ENCODE results near the gene GCSAML. TPM values are rescaled to one million over a fixed set of nuclear protein-coding genes. Genes with fewer than 3 reads are reported as not detected.

The GCSAML gene
- total and polyA plus RNA-seq, 9 of the 15 experiments (the other 6 are each of a cell fraction or from before 2014, with no cell fraction given), result 0.01 TPM; not detected in 8

DNA sequence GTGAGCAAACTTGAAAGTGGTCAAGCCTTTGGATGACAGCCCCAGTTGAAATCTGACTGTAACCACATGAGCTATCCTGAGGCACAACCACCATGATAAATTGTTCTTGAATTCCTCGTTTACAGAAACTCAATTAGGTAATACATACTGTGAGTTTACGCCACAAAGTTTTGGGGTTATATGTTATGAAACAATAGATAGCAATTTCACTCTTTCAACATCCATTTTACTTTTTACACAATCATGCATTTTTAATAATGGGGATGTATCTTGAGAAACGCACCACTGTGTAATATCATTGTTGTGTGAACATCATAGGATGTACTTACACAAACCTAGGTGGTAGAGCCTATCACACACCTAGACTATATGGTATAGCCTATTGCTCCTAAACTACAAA lies 48.1 kb upstream of the GCSAML start:
- Histone ChIP-seq H3K79me2 (ENCODE audit: control insufficient read depth, insufficient read depth, low read length) (no peaks in the 10 kb centered on the region), H4K20me1 (replicated peaks; ENCODE audit: control insufficient read depth, insufficient read depth, low read length) (no peaks in the 10 kb centered on the region), H3K9me1 (ENCODE audit: control insufficient read depth, insufficient read depth, low read length) (no peaks in the 10 kb centered on the region), H2AFZ (ENCODE audit: low read depth, low read length) (no peak overlapping the region), H3K36me3 (ENCODE audit: control insufficient read depth, insufficient read depth, low read length) (no peaks in the 10 kb centered on the region), H3K9ac (ENCODE audit: insufficient read depth in 1 of 2, low read depth in 2 of 2, low read length in 2 of 2) (no peak overlapping the region), H3K4me3 (no peak overlapping the region), H3K27me3 (ENCODE audit: control insufficient read depth in 2 of 2, insufficient read depth in 2 of 2, low read length in 2 of 2) (no peaks in the 10 kb centered on the region; a peak in 1 of 5 replicates), H3K27ac (ENCODE audit: extremely low read depth, low read depth, low read length) (no peak overlapping the region), H3K9me3 (replicated peaks; ENCODE audit: control insufficient read depth, insufficient read depth, low read depth, low read length) (no peaks in the 10 kb centered on the region), H3K4me2 (ENCODE audit: insufficient read depth, low read length) (no peak overlapping the region), H3K4me1 (replicated peaks in 1 of 2; ENCODE audit: control insufficient read depth in 2 of 2, insufficient read depth in 2 of 2, low read length in 2 of 2) (no peaks in the 10 kb centered on the region)
- FAIRE-seq (no peak), DNase-seq (ENCODE audit: extremely low read depth in 1 of 4, low spot score in 3 of 4) (no peak), ATAC-seq (no peak)
- CTCF ChIA-PET (ENCODE audit: low intra/inter-chr PET ratio), result no interaction called here
- intact Hi-C loops (cut with micrococcal nuclease) (no loop called here), in situ Hi-C loops (cut with MboI) (no loop called here)
- WGBS (ENCODE audit: insufficient coverage, low coverage, missing lambda C conversion rate), result 2% methylated on average over 3 of the region's 3 CpGs
- POLR2A ChIA-PET, result no interaction called here
- no TSS peak for BruUV-seq (replicated peaks)
- TF ChIP-seq, protein P1, sequence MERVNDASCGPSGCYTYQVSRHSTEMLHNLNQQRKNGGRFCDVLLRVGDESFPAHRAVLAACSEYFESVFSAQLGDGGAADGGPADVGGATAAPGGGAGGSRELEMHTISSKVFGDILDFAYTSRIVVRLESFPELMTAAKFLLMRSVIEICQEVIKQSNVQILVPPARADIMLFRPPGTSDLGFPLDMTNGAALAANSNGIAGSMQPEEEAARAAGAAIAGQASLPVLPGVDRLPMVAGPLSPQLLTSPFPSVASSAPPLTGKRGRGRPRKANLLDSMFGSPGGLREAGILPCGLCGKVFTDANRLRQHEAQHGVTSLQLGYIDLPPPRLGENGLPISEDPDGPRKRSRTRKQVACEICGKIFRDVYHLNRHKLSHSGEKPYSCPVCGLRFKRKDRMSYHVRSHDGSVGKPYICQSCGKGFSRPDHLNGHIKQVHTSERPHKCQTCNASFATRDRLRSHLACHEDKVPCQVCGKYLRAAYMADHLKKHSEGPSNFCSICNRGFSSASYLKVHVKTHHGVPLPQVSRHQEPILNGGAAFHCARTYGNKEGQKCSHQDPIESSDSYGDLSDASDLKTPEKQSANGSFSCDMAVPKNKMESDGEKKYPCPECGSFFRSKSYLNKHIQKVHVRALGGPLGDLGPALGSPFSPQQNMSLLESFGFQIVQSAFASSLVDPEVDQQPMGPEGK (CRISPR knock-in tag; IDR thresholded peaks at IDR 0.05; ENCODE audit: borderline replicate concordance), result no peak

DNA sequence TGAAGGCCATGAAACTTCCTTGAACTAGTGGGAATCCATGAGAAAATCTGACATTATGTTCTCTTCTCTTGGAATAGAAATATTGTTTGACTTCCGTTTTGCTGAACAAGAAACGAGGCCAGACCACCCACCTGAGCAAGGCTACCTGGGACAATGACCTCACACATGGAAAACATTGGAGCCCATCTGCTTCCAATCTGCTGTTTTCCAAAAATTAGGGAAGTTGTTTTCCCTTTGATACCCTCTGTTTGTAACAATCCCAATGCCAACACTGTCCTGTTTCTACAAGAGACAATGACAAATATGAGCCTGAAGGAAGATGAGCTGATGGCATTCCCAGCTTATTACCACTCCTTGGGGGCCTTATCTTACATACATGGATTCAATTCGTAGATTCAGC lies 42.1 kb upstream of the GCSAML start:
- no peaks in the 10 kb centered on the region for H3K9me3 ChIP-seq (replicated peaks; ENCODE audit: control insufficient read depth, insufficient read depth, low read depth, low read length)
- intact Hi-C loops (cut with micrococcal nuclease) (no loop called here), in situ Hi-C loops (cut with MboI) (no loop called here)
- WGBS (ENCODE audit: insufficient coverage, low coverage, missing lambda C conversion rate), result 2% methylated on average over 3 of the region's 3 CpGs
- ATAC-seq, result no peak
- H3K9ac ChIP-seq (ENCODE audit: insufficient read depth in 1 of 2, low read depth in 2 of 2, low read length in 2 of 2), result no peak overlapping the region
- ChIA-PET CTCF (ENCODE audit: low intra/inter-chr PET ratio) (no interaction called here), POLR2A (no interaction called here)
- H3K27me3 ChIP-seq (ENCODE audit: control insufficient read depth in 2 of 2, insufficient read depth in 2 of 2, low read length in 2 of 2), result no peaks in the 10 kb centered on the region
- no TSS peak for BruUV-seq (replicated peaks)
- no peak overlapping the region for H3K4me3 ChIP-seq
- H4K20me1 ChIP-seq (replicated peaks; ENCODE audit: control insufficient read depth, insufficient read depth, low read length), result no peaks in the 10 kb centered on the region
- no peak overlapping the region for H3K27ac ChIP-seq (ENCODE audit: extremely low read depth, low read depth, low read length)
- no peaks in the 10 kb centered on the region for H3K79me2 ChIP-seq (ENCODE audit: control insufficient read depth, insufficient read depth, low read length)
- H3K4me1 ChIP-seq (replicated peaks in 1 of 2; ENCODE audit: control insufficient read depth in 2 of 2, insufficient read depth in 2 of 2, low read length in 2 of 2), result no peaks in the 10 kb centered on the region
- H3K4me2 ChIP-seq (ENCODE audit: insufficient read depth, low read length), result no peak overlapping the region
- H3K36me3 ChIP-seq (ENCODE audit: control insufficient read depth, insufficient read depth, low read length), result no peaks in the 10 kb centered on the region
- DNase-seq (ENCODE audit: extremely low read depth in 1 of 4, low spot score in 3 of 4), result no peak
- H2AFZ ChIP-seq (ENCODE audit: low read depth, low read length), result no peak overlapping the region
- no peaks in the 10 kb centered on the region for H3K9me1 ChIP-seq (ENCODE audit: control insufficient read depth, insufficient read depth, low read length)
- peak; percentile 85 for FAIRE-seq
- TF ChIP-seq GABPB1 (CRISPR knock-in tag; IDR thresholded peaks at IDR 0.05) (no peak), E2F3 (CRISPR knock-in tag; IDR thresholded peaks at IDR 0.05) (no peak), PYGO2 (tag; IDR thresholded peaks at IDR 0.05) (no peak), CBFB (CRISPR knock-in tag; IDR thresholded peaks at IDR 0.05) (no peak), NELFE (IDR thresholded peaks at IDR 0.05; ENCODE audit: insufficient read depth, insufficient read length) (no peak)
- TF ChIP-seq, protein P2, sequence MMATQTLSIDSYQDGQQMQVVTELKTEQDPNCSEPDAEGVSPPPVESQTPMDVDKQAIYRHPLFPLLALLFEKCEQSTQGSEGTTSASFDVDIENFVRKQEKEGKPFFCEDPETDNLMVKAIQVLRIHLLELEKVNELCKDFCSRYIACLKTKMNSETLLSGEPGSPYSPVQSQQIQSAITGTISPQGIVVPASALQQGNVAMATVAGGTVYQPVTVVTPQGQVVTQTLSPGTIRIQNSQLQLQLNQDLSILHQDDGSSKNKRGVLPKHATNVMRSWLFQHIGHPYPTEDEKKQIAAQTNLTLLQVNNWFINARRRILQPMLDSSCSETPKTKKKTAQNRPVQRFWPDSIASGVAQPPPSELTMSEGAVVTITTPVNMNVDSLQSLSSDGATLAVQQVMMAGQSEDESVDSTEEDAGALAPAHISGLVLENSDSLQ (IDR thresholded peaks at IDR 0.05), result no peak
- TF ChIP-seq, protein P3, sequence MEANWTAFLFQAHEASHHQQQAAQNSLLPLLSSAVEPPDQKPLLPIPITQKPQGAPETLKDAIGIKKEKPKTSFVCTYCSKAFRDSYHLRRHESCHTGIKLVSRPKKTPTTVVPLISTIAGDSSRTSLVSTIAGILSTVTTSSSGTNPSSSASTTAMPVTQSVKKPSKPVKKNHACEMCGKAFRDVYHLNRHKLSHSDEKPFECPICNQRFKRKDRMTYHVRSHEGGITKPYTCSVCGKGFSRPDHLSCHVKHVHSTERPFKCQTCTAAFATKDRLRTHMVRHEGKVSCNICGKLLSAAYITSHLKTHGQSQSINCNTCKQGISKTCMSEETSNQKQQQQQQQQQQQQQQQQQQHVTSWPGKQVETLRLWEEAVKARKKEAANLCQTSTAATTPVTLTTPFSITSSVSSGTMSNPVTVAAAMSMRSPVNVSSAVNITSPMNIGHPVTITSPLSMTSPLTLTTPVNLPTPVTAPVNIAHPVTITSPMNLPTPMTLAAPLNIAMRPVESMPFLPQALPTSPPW (CRISPR knock-in tag; IDR thresholded peaks at IDR 0.05), result no peak
- TF ChIP-seq, protein P4, sequence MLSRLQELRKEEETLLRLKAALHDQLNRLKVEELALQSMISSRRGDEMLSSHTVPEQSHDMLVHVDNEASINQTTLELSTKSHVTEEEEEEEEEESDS (CRISPR knock-in tag; IDR thresholded peaks at IDR 0.05), result no peak
- TF ChIP-seq, protein P5, sequence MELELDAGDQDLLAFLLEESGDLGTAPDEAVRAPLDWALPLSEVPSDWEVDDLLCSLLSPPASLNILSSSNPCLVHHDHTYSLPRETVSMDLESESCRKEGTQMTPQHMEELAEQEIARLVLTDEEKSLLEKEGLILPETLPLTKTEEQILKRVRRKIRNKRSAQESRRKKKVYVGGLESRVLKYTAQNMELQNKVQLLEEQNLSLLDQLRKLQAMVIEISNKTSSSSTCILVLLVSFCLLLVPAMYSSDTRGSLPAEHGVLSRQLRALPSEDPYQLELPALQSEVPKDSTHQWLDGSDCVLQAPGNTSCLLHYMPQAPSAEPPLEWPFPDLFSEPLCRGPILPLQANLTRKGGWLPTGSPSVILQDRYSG (tag; conservative IDR thresholded peaks at IDR 0.05; ENCODE audit: low read depth), result no peak
